Esophagus squamous epithelium (tissue), 4 donors: Measurements from ENCODE around the gene BNIPL.

Source experiments
- CTCF ChIP-seq, 6 experiments: fragments of 450-650 bp in 4 of 6; fragments of 200-600 bp in 2 of 6; sonication (generic) in 2 of 6; IDR thresholded peaks; one replicate each; pipeline ENCODE4 v1.5.1; 2016 to 2019; ENCODE audit warnings: antibody characterized with exemption in 6 of 6, mild to moderate bottlenecking in 4 of 6, moderate library complexity in 4 of 6
- POLR2A ChIP-seq, 4 donors: fragments of 450-650 bp; IDR thresholded peaks; one replicate each; pipeline ENCODE4 v1.6.1; 2017; ENCODE audit warnings: antibody characterized with exemption in 4 of 4, mild to moderate bottlenecking in 4 of 4, moderate library complexity in 3 of 4

GRCh38 chr1:151060657-151061421, 24.5 kb downstream of the BNIPL start:
- TF ChIP-seq CTCF (IDR thresholded peaks at IDR 0.05) (no peak), POLR2A (IDR thresholded peaks at IDR 0.05) (no peak)
